ENCODE results near the gene KIF16B.
"Not testable (repeated sequence)": the region's sequence is repeated elsewhere in the genome, so short reads cannot be mapped to it uniquely, and the experiment has no call there.

Gene KIF16B

GRCh38 chr20:16246870-16247269 lies 326.4 kb downstream of the KIF16B start:
- no peak for DNase-seq (ENCODE audit: low spot score)

DNA sequence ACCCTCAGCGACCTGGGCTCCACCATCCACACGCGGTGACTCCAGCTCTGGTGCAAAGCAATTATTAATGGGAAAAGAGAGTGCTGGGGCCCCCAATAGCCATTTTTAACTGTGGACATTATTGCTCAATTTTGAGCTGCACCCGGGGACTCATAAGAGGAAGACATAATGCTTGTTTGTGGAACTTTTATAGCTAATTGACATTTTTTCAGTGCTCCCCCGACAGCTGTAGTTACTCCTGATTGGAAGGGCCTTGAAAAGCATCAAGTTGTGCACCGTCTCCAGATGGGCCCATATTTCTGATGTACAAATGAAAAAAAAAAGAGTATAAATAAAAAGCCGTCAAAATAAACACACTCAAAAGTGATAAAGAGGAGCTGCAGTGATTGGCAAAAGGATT lies 327.0 kb downstream of the KIF16B start:
- no peak for DNase-seq (ENCODE audit: low spot score)

GRCh38 chr20:16245879-16246278 lies 327.4 kb downstream of the KIF16B start:
- no peak for DNase-seq (ENCODE audit: low spot score)

GRCh38 chr20:16244892-16245291 lies 328.4 kb downstream of the KIF16B start:
- DNase-seq (ENCODE audit: low spot score), result no peak

DNA sequence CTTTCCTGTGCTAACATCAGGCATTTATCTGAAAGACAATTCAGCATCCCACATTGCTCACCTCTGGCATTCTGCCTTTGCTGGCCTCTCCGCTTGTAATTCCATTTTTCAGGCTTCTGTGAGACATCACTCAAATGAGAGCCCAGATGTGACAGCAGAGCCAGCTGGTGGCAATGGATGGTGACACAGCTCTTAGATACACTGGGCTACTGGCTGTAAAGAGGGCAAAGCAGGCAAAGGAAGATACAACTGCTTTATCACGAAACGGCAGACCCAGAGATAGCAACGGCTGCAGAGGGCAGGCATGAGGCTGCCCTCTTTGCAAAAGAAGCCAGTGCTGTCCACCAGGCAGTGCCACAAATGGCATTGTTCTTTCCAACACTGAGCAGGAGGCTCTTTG lies 329.8 kb downstream of the KIF16B start:
- DNase-seq (ENCODE audit: low spot score), result peak; percentile 13

- DNase-seq (ENCODE audit: low spot score), result peak; percentile 33
These were observed 331.3 kb downstream of the KIF16B start for GRCh38 chr20:16241911-16242310.

GRCh38 chr20:16240355-16240754 lies 332.9 kb downstream of the KIF16B start:
- DNase-seq (ENCODE audit: low spot score), result no peak

GRCh38 chr20:16236589-16237241 lies 336.5 kb downstream of the KIF16B start:
- DNase-seq (ENCODE audit: low spot score), result no peak

DNA sequence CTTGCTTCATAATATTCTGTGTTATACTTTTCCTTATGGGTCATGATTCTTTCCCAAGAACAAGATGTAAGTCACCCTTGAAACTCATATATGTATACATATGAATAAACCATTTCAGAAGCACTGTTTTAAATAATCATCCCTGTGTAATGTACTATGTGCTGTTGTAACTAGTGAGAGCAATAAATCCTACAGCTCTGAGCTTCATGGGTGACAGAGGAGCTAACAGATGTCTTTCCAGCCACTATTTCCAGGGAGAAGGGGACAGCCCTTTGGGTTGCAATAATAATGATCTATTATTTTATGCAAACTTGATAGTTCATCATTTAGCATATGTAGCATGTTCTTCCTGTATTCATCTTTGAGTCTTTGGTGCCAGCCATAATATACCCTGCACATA lies 342.8 kb downstream of the KIF16B start:
- DNase-seq (ENCODE audit: low spot score), result no peak

- DNase-seq (ENCODE audit: low spot score), result no peak
These were observed 343.4 kb downstream of the KIF16B start for GRCh38 chr20:16229813-16230212.

DNA sequence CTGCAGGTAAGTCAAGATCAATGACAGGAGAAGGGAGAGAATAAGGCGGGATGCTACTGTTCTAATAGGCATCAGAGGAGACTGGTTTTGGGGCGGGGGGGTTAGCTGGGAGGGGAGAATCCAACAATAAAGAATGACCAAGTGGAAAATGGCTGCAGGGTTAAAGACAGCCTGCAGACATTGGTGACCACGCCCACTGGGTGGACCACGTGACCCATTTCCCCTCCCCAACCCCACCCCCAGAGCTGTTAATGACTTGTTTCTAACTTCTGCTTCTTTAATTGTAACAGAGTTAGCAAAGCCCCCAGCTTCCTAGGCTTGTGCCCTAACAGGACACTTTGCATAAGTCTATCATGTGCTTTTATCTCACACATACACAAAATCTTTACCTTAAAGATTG lies 344.5 kb downstream of the KIF16B start:
- DNase-seq (ENCODE audit: low spot score), result no peak

- not testable (repeated sequence) for DNase-seq (ENCODE audit: low spot score)
These were observed 346.3 kb downstream of the KIF16B start for GRCh38 chr20:16226961-16227360.

DNA sequence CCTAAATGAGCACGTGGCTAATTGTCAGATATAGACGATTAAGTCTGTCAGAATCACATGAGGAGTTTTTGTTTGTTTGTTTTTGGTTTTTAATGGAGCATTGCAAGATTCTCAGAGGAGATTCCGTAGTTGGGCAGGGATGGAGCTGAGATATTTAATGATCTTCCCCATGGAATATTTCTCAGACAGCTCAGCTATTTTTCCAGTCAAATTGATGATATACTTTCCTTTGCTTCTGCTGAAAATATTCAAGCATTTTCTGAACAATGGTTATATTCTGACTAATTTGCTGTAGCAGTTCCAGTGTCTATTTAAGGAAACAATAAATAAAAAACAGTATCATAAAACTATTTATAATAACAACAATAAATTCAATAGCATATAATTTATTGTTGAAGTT lies 348.4 kb downstream of the KIF16B start:
- DNase-seq (ENCODE audit: low spot score), result no peak

- peak; percentile 77 for DNase-seq (ENCODE audit: low spot score)
These were observed 350.3 kb downstream of the KIF16B start for GRCh38 chr20:16222859-16223411.

Data from SW480 (cell line).